Activated CD4-positive, alpha-beta T cell treated with anti-CD3 and anti-CD28 coated beads, Interleukin-2, amount 50 U/mL, for 1 hour (primary cell): ENCODE data around the gene PTPRN2.
"Not testable (repeated sequence)": the region's sequence is repeated elsewhere in the genome, so short reads cannot be mapped to it uniquely, and the experiment has no call there.

ENCODE experiments used
- DNase-seq: peaks from one replicate; pipeline ENCODE4 v3.0.0-alpha.2; 2020

Gene PTPRN2

GRCh38 chr7:158376839-158377186, 210.8 kb downstream of the PTPRN2 start:
- not testable (repeated sequence) for DNase-seq

GRCh38 chr7:158376146-158376838, 211.3 kb downstream of the PTPRN2 start:
- DNase-seq: not testable (repeated sequence)

- DNase-seq: no peak
Observed at GRCh38 chr7:158375034-158375433, 212.6 kb downstream of the PTPRN2 start.

- DNase-seq: no peak
Observed at GRCh38 chr7:158374586-158374985, 213.0 kb downstream of the PTPRN2 start.

- no peak for DNase-seq
Observed at GRCh38 chr7:158374146-158374545, 213.5 kb downstream of the PTPRN2 start.

GRCh38 chr7:158373476-158374133, 214.0 kb downstream of the PTPRN2 start:
- no peak for DNase-seq

GRCh38 chr7:158372400-158373342, 215.0 kb downstream of the PTPRN2 start:
- no peak for DNase-seq

GRCh38 chr7:158371856-158372255, 215.8 kb downstream of the PTPRN2 start:
- DNase-seq: no peak

GRCh38 chr7:158369866-158370265, 217.8 kb downstream of the PTPRN2 start:
- no peak for DNase-seq

- DNase-seq: no peak
Observed at GRCh38 chr7:158369290-158369689, 218.3 kb downstream of the PTPRN2 start.

- DNase-seq: no peak
Observed at GRCh38 chr7:158368449-158368848, 219.2 kb downstream of the PTPRN2 start.

GRCh38 chr7:158367634-158367982, 220.0 kb downstream of the PTPRN2 start:
- DNase-seq: no peak

GRCh38 chr7:158366916-158367633, 220.5 kb downstream of the PTPRN2 start:
- no peak for DNase-seq

GRCh38 chr7:158366346-158366745, 221.3 kb downstream of the PTPRN2 start:
- DNase-seq: no peak

GRCh38 chr7:158365267-158365666, 222.4 kb downstream of the PTPRN2 start:
- DNase-seq: no peak

GRCh38 chr7:158364451-158364850, 223.2 kb downstream of the PTPRN2 start:
- no peak for DNase-seq

GRCh38 chr7:158362912-158363905, 224.4 kb downstream of the PTPRN2 start:
- no peak for DNase-seq

- no peak for DNase-seq
Observed at GRCh38 chr7:158362001-158362400, 225.6 kb downstream of the PTPRN2 start.

GRCh38 chr7:158361326-158361946, 226.2 kb downstream of the PTPRN2 start:
- DNase-seq: no peak

GRCh38 chr7:158358926-158359645, 228.5 kb downstream of the PTPRN2 start:
- DNase-seq: no peak
